Neuronal stem cell (in vitro differentiated cells): ENCODE measurements around the gene NPFFR2.
A peak's percentile ranks its signal among the peaks of the same experiment; 100 is the strongest.

Experiments
- DNase-seq: peaks from one replicate; pipeline ENCODE4 v3.0.0-alpha.2; 2013; ENCODE audit warnings: low spot score
- H2AFZ ChIP-seq: one replicate; pipeline ENCODE4 v1.6.1; 2013; ENCODE audit warnings: mild to moderate bottlenecking, low read length, inconsistent platforms
- H2AK5ac ChIP-seq: 2 replicates; pipeline ENCODE4 v1.6.1; 2013; ENCODE audit warnings: low read depth, mild to moderate bottlenecking, inconsistent platforms, low read length, moderate library complexity, mixed read lengths
- H2BK120ac ChIP-seq: 2 replicates; pipeline ENCODE4 v1.6.1; 2013; ENCODE audit warnings: low read depth, mild to moderate bottlenecking, inconsistent platforms, low read length, moderate library complexity, mixed read lengths
- H2BK12ac ChIP-seq: one replicate; pipeline ENCODE4 v1.6.1; 2013; ENCODE audit warnings: low read length, inconsistent platforms
- H2BK15ac ChIP-seq: 2 replicates; pipeline ENCODE4 v1.6.1; 2013; ENCODE audit warnings: mild to moderate bottlenecking, low read length, inconsistent platforms, mixed read lengths
- H2BK5ac ChIP-seq: one replicate; pipeline ENCODE4 v1.6.1; 2013; ENCODE audit warnings: inconsistent platforms, mild to moderate bottlenecking, low read length, moderate library complexity
- H3K14ac ChIP-seq: one replicate; pipeline ENCODE4 v1.6.1; 2013; ENCODE audit warnings: low read length, inconsistent platforms
- H3K18ac ChIP-seq: 2 replicates; pipeline ENCODE4 v1.6.1; 2013; ENCODE audit warnings: low read length, inconsistent platforms
- H3K23ac ChIP-seq: 2 replicates; pipeline ENCODE4 v1.6.1; 2013; ENCODE audit warnings: low read depth, mild to moderate bottlenecking, mixed read lengths, low read length, inconsistent platforms; ENCODE audit not compliant: poor library complexity
- H3K27ac ChIP-seq: replicated peaks from 3 replicates; pipeline ENCODE4 v1.5.1; 2013; ENCODE audit warnings: low read length, inconsistent platforms
- H3K27me3 ChIP-seq, 3 experiments: 2 replicates each; pipeline ENCODE4 v1.6.1; 2013; ENCODE audit warnings: low read length in 3 of 3, mild to moderate bottlenecking in 2 of 3, inconsistent platforms in 1 of 3, low read depth in 1 of 3, mixed read lengths in 1 of 3, moderate library complexity in 1 of 3; ENCODE audit not compliant: control insufficient read depth in 3 of 3, insufficient read depth in 3 of 3
- H3K36me3 ChIP-seq, 2 donors: replicated peaks in 1 of 2; 2 replicates each; pipeline ENCODE4 v1.6.1; 2013; ENCODE audit warnings: low read length in 2 of 2; ENCODE audit not compliant: control insufficient read depth in 2 of 2, insufficient read depth in 2 of 2
- H3K4ac ChIP-seq: 2 replicates; pipeline ENCODE4 v1.6.1; 2013; ENCODE audit warnings: inconsistent platforms, mild to moderate bottlenecking, low read length, moderate library complexity
- H3K4me1 ChIP-seq, 2 donors: 1 replicate in 1 of 2; 2 replicates in 1 of 2; pipeline ENCODE4 v1.6.1; 2013; ENCODE audit warnings: low read length in 2 of 2, low read depth in 1 of 2; ENCODE audit not compliant: control insufficient read depth in 2 of 2, insufficient read depth in 1 of 2
- H3K4me2 ChIP-seq: one replicate; pipeline ENCODE4 v1.6.1; 2013; ENCODE audit warnings: mild to moderate bottlenecking, low read length, inconsistent platforms; ENCODE audit not compliant: insufficient read depth, poor library complexity, severe bottlenecking
- H3K4me3 ChIP-seq, 2 donors: 2 replicates each; pipeline ENCODE4 v1.5.1; 2013; ENCODE audit warnings: low read length in 2 of 2, mild to moderate bottlenecking in 2 of 2, inconsistent platforms in 1 of 2, moderate library complexity in 1 of 2
- H3K79me1 ChIP-seq: one replicate; pipeline ENCODE4 v1.6.1; 2013; ENCODE audit warnings: low read depth, mild to moderate bottlenecking, inconsistent platforms, low read length, moderate library complexity
- H3K9ac ChIP-seq: one replicate; pipeline ENCODE4 v1.6.1; 2013; ENCODE audit warnings: mild to moderate bottlenecking, low read depth, low read length, inconsistent platforms; ENCODE audit not compliant: poor library complexity
- H3K9me3 ChIP-seq, 2 donors: replicated peaks in 1 of 2; 2 replicates each; pipeline versions ENCODE3 to v1.6.1; 2013; ENCODE audit warnings: low read length in 2 of 2, mild to moderate bottlenecking in 2 of 2, inconsistent platforms in 1 of 2, low read depth in 1 of 2, mixed read lengths in 1 of 2, moderate library complexity in 1 of 2; ENCODE audit not compliant: control insufficient read depth in 2 of 2, insufficient read depth in 1 of 2
- H4K8ac ChIP-seq: one replicate; pipeline ENCODE4 v1.6.1; 2013; ENCODE audit warnings: low read depth, mild to moderate bottlenecking, inconsistent platforms, low read length, moderate library complexity
- H4K91ac ChIP-seq: one replicate; pipeline ENCODE4 v1.6.1; 2013; ENCODE audit warnings: low read length, low read depth, mild to moderate bottlenecking, inconsistent platforms; ENCODE audit not compliant: poor library complexity
- WGBS, 2 donors: extraction: QIAGEN DNeasy Blood & Tissue Kit; methylation state at CpG; one replicate each; pipeline ENCODE4 v1.1.7; 2013; ENCODE audit warnings: missing lambda C conversion rate in 2 of 2, mixed read lengths in 1 of 2; ENCODE audit not compliant: insufficient read length in 2 of 2, insufficient replicate concordance in 1 of 2; ENCODE audit errors: extremely low coverage in 2 of 2; 5-methylcytosine and 5-hydroxymethylcytosine counted together

NPFFR2 gene

GRCh38 chr4:72118017-72118416 is 86.2 kb downstream of the NPFFR2 start:
- no peaks in the 10 kb centered on the region for H3K9me3 ChIP-seq
- H3K14ac ChIP-seq = no peak overlapping the region
- no peak for DNase-seq
- no peak overlapping the region for H2BK5ac ChIP-seq
- H2BK120ac ChIP-seq = no peak overlapping the region
- no peak overlapping the region for H2AK5ac ChIP-seq
- WGBS, 2 donors = no CpG with 5 or more reads among the region's 3 CpGs
- H3K4me2 ChIP-seq = no peak overlapping the region
- H3K79me1 ChIP-seq = no peaks in the 10 kb centered on the region
- H4K91ac ChIP-seq = no peak overlapping the region
- H3K4me3 ChIP-seq = no peak overlapping the region
- no peak overlapping the region for H2BK12ac ChIP-seq
- H3K27me3 ChIP-seq = no peaks in the 10 kb centered on the region
- no peak overlapping the region for H3K23ac ChIP-seq
- H2BK15ac ChIP-seq = no peak overlapping the region
- peaks cover 0 to 2% of the 10 kb centered on the region in 2 donors for H3K4me1 ChIP-seq
- H3K18ac ChIP-seq = no peak overlapping the region
- H3K27ac ChIP-seq = no peak overlapping the region
- no peak overlapping the region for H3K4ac ChIP-seq
- H2AFZ ChIP-seq = no peak overlapping the region
- H4K8ac ChIP-seq = no peak overlapping the region
- no peak overlapping the region for H3K9ac ChIP-seq
- no peaks in the 10 kb centered on the region for H3K36me3 ChIP-seq

- Histone ChIP-seq H3K36me3 (no peaks in the 10 kb centered on the region), H3K4me2 (no peak overlapping the region), H2BK120ac (no peak overlapping the region), H3K23ac (no peak overlapping the region), H3K4me1 (peaks cover 0 to 2% of the 10 kb centered on the region in 2 donors), H3K27me3 (no peaks in the 10 kb centered on the region), H4K8ac (no peak overlapping the region), H3K9ac (no peak overlapping the region), H3K14ac (no peak overlapping the region), H2BK5ac (no peak overlapping the region), H3K27ac (no peak overlapping the region), H2AFZ (peak overlapping the region; percentile 74), H3K18ac (no peak overlapping the region), H3K4ac (no peak overlapping the region), H2AK5ac (no peak overlapping the region), H2BK12ac (no peak overlapping the region), H2BK15ac (no peak overlapping the region), H4K91ac (no peak overlapping the region), H3K9me3 (no peaks in the 10 kb centered on the region), H3K4me3 (no peak overlapping the region), H3K79me1 (no peaks in the 10 kb centered on the region)
- WGBS, 2 donors = no CpG with 5 or more reads among the region's 3 CpGs
- DNase-seq = no peak
These were observed 88.1 kb downstream of the NPFFR2 start for GRCh38 chr4:72119946-72120345.

DNA sequence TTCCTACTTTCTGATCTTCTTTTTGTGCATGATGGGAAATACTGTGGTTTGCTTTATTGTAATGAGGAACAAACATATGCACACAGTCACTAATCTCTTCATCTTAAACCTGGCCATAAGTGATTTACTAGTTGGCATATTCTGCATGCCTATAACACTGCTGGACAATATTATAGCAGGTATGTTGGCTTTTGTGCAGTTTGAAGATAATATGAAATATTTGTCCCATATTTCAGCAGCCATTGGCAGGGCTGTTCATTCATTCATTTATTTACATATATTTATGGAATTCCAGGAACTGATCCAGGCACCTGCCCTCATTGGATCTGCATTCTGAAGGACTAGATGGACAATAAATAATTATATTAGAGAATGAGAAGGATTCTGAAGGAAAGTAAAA is 96.9 kb downstream of the NPFFR2 start:
- Histone ChIP-seq H2BK120ac (no peak overlapping the region), H2BK12ac (no peak overlapping the region), H3K27ac (no peak overlapping the region), H3K23ac (no peak overlapping the region), H2AFZ (no peak overlapping the region), H3K18ac (no peak overlapping the region), H3K4me2 (no peak overlapping the region), H4K91ac (no peak overlapping the region), H3K9me3 (no peaks in the 10 kb centered on the region), H3K79me1 (no peaks in the 10 kb centered on the region), H3K9ac (no peak overlapping the region), H3K27me3 (no peaks in the 10 kb centered on the region), H2BK15ac (no peak overlapping the region), H3K4ac (no peak overlapping the region), H3K14ac (no peak overlapping the region), H4K8ac (no peak overlapping the region), H3K36me3 (no peaks in the 10 kb centered on the region), H2AK5ac (no peak overlapping the region), H3K4me1 (no peaks in the 10 kb centered on the region), H3K4me3 (no peak overlapping the region), H2BK5ac (no peak overlapping the region)
- DNase-seq = no peak

GRCh38 chr4:72136429-72136828 is 104.6 kb downstream of the NPFFR2 start:
- Histone ChIP-seq H3K36me3 (no peaks in the 10 kb centered on the region), H2BK5ac (no peak overlapping the region), H3K4me3 (no peak overlapping the region), H3K4me2 (no peak overlapping the region), H3K27me3 (no peaks in the 10 kb centered on the region), H3K18ac (no peak overlapping the region), H3K27ac (no peak overlapping the region), H2AK5ac (no peak overlapping the region), H3K4ac (no peak overlapping the region), H3K23ac (no peak overlapping the region), H3K14ac (no peak overlapping the region), H3K79me1 (no peaks in the 10 kb centered on the region), H4K8ac (no peak overlapping the region), H2BK15ac (no peak overlapping the region), H2AFZ (no peak overlapping the region), H3K9me3 (no peaks in the 10 kb centered on the region), H2BK12ac (no peak overlapping the region), H2BK120ac (no peak overlapping the region), H3K9ac (no peak overlapping the region), H3K4me1 (no peaks in the 10 kb centered on the region), H4K91ac (no peak overlapping the region)
- WGBS, 2 donors = no CpG with 5 or more reads among the region's 6 CpGs
- peak; percentile 5 for DNase-seq
